NOMO-1 (cell line): Measurements from ENCODE around the gene PPP1R3C.
A peak's percentile ranks its signal among the peaks of the same experiment; 100 is the strongest.

Experiments
- DNase-seq, 2 experiments: peaks; one replicate each; lab custom pipeline; 2025; ENCODE audit not compliant: unreplicated experiment in 2 of 2; lab: John Stamatoyannopoulos, UW

PPP1R3C gene

DNA sequence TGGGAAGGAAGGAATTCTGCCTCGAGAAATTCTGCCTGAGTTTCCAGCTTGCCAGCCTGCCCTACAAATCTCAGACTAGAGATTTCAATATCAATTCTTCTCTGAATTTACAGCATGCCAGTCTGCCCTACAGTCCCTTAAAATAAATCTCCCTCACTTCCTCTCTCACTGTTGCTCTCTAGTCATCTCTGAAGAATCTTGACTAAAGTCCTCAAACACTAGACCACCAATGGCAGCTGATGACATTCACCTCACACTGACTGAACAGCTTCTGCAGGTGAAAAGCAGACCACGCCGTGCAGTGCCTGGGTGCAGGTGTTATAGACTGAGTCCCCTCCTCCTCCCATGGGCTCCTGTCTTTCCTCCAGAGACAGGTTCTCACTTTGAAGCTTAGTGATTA lies 30.4 kb downstream of the PPP1R3C start:
- DNase-seq = no peak

- DNase-seq = no peak
Measured at GRCh38 chr10:91601212-91601611, 31.7 kb downstream of the PPP1R3C start.

DNA sequence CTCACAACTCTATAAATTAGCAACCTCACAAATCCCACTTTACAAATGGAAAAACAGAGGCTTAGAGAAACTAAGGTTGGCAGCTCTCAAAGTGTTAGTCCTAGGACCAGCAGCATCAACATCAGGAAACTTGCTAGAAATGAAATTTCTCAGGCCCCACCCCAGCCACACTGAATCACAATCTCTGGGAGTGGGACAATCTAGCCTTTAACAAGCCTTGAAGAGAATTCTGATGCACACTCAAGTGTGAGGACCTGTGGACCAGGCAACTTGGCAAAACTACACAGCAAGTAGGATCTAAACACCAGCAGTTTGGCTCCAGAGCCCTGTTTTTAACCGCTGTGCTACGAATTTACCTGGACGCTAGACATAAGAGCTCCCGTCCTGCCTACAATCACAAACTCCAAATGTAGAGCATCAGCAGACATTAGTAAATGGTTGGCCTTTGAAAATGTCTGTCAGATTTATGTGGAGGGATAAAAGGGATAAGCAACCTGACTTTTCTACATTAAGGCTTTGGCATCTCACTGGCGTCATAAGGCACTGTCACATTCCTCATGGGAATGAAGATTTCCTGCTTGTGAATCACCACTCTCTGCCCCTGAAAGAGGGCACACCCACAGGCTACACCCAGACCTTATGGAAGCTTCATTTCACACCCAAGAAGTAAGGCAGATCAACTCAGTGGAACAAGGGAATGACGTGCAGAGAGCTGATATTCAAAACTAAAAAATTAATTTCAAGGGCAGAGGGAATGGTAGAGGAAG lies 34.5 kb downstream of the PPP1R3C start:
- DNase-seq = no peak

DNA sequence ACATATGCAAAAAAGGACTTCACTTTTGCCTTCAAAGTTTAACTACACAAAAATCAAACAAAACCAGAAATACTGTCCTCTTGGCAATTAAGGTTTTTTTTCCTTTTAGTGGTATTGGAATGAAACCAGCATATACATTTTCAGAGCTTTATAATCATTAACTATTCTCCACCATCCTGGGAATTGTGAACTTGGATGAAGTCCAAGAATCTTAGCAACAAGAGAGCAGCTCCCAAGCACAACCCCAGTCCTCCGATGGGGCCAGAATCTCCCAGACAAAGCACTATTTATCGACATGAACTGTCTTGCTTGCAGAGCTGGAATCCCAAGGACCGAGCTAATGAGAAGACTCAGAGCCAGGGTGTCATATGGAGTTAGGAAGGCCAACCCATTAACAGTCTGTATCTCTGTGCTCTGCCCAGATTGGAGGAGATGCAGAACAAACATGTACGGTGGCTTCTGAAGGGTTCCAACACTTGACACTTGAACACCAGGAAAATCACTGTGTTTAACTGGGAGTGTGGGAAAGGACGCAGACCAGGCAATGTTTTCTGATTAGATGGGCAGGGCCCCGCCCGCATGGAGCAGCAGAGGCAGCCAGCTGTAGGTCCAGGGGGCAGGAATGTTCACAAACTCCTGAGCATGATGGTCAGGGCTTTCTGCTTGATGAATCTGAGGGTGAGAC lies 35.5 kb downstream of the PPP1R3C start:
- no peak for DNase-seq

- DNase-seq = peak in 1 of 2 experiments; percentile 19
Measured at GRCh38 chr10:91596825-91597196, 36.1 kb downstream of the PPP1R3C start.

GRCh38 chr10:91593834-91594233 lies 39.0 kb downstream of the PPP1R3C start:
- no peak for DNase-seq

DNA sequence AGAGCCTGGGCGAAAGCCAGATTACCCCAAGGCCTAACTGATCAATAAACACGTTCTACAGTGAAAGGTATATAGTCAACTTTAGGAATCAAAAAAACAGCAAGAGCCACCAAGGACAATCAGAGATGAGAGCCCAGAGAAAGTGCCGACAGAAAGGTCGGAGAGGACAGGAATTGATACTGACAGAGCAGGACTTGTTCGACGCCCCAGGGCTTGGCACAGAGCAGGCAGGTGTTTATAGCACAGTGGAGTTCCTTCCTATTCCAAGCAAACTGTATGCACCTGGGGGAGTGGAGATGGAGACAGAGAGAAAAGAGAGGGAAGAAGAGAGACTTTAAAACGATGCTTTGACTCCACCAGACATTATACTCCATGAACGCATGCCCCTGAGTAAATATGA lies 39.5 kb downstream of the PPP1R3C start:
- DNase-seq = no peak

DNA sequence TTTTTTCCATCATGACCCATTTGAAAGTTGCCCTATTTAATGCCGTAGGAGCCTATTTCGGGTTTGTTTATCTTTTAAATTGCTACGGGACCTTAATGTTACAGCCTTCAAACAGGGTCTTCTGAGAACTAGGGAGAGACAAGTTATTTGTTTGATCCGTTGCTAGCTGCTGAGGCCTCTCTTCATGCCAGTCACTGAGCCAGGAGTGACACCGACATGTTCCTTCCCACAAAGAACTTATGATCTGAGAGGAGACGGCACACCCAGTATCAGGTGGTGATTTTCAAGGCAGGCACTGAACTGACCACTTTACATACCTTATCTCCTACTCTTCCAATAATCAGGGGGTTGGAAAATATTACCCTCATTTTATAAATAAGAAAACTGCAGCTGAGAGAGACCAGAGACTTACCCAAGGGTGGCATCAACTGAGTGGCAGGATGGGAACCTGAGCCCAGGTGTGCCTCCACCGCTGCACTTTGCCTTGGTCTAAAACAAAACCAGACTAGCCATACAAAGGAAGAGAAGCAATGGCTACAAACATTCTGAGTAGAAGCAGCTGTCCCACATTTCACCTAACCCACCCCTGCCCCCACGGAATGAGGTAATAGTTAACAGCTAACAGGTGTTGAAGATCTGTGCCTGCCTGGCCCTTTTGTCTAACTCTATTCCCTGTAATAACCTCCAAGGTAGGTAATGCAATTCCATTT lies 40.5 kb downstream of the PPP1R3C start:
- DNase-seq = no peak

DNA sequence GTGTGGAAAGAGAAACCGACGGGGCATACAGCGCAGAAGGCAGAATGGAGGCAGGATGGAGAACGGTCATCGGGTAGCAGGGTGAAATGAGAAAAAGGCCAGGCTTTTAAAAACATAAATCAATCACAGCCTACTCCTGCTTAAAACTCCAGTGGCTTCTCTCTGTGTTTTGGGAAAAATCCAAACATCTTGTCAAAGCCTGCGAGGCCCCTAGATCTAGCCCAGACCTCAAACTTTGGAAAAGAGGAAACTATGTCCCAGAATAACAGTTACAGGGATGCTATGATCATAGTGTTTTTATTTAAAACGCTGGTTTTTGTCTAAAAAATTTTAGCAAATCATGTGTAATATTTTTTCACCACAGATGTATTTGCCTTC lies 41.1 kb downstream of the PPP1R3C start:
- no peak for DNase-seq

DNA sequence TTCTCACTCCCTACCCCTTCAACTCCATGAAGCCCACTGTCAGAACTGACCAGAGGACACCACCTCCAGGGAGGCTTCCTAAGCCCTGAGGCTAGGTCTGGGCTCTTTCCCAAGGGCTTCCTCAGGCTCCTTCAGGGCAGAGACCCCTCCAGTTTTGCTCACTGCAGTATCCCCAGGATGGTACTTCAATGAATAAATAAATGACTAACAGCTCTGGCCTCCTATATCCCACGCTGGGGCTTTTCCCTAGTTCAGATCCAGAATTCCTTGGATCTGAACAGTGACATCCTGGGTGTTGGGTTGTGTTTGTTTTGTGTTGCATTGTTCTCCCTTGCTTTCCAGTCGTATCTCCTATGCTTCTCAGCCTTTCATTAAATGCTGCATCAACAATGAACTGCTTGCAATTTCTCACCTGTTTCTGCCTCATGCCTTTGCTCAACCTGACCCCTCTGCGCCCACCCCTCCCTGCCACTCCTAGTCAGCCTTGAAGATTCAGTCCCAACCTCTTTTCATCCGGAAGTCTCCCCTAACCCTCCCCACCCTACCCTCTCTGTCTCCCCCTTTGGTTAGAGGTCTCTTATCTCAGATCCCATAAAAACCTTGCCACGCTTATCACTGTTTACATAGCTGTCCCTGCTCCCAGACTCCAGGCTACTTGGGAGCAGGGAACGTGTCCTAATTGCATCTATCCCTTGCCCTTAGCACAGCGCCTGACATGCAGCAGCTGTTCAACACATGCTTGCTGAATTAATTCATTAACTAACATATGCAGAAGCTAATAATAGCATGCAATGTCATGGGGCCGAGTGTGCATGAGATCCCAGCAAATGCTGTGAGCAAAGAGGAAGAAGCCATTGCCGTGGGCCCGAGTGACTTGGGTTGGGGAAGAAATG lies 41.7 kb downstream of the PPP1R3C start:
- no peak for DNase-seq

DNA sequence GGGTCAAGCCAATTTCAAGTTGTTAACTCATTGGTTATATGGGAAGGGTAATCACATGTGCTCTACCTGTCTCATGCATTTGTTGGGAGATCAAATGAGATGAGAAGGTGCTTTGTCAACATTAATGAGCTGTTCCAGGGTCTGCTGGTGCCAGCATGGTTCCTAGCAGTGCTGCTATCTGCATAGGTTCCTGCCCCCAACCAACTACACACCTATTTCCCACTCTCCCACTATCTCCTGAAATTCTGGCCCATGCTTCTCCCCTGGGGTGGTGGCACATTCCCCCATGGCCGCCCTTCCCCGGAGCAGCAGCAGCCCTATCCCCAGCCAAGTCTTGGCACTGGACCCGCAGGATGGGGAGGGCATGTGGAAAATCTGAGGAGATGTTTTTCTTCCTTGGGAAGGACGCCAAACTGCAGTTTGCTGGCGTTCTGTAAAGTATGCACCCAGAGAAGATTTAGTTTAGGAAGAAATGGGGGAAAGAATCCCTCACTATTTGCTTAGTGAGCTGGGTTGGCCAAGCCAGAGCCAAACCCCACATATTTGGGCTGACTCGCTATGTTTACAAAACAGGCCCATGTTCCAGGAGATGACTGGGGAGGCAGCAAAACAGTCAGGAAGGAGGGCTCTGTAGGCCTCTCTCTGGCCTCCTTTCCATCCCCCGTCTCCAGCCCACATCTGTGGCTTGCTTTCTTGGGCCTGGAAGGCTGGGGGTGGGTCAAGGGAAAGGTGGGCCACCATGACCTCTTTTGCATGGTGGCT lies 42.5 kb downstream of the PPP1R3C start:
- no peak for DNase-seq

DNA sequence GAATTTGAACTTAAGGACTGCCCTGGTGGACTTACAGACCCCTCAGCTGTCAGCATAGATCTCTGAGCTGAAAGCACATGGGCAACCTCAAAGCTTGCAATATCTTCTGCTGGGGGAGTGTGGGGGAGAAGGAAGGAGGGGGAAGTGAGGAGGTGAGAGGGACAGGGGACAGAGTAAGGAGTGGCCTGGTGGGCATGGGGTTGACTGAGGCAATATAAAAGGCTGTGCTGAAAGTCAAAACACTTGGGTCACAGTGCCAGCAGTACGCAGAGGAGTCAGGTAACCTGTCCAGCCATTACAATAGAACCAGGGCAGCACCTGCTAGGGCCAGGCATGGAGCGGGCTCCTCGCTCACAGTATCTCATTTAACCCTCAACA lies 43.2 kb downstream of the PPP1R3C start:
- no peak for DNase-seq

- no peak for DNase-seq
Measured at GRCh38 chr10:91589015-91589657, 43.7 kb downstream of the PPP1R3C start.

DNA sequence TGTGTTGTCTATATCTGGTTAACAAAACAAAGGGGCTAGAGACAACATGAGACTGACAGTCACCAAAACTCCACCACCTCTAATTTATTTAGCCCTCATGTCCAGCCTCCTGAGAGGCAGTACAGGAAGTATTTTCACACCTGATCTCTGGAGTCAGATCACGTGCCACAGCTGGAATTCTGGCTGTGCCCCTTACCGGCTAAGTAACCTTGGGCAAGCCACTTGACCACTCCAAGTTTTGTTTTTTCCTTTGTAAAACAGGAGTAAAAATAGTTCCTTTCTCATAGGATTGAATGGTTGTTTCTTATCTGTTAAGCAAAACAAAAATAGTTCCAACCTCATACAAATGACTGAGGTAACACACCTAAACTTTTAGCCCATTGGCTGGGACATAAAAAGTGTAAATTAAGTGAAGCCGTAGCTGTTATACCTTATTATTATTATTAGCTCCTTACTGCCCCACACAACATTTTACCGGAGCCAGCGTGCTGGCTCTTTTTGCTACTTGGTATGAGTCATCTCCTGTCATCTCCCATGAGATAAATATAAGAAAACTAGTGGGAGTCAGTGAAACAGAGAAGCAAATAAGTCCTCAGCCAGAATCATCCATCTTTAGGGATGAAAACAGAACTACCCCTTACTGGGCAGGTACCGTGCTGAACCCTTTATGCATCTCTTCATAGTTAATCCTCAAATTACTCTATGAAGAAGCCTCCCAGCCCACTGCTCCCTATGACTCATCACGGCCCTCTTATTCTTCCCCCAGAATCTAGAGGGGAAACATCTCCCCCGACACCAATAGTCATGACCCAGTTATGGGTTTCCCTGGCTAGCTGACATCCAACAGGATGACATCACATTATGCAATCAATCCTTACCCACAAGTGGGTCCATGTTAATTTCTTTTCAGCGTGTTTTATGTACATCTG lies 44.9 kb downstream of the PPP1R3C start:
- DNase-seq = no peak

DNA sequence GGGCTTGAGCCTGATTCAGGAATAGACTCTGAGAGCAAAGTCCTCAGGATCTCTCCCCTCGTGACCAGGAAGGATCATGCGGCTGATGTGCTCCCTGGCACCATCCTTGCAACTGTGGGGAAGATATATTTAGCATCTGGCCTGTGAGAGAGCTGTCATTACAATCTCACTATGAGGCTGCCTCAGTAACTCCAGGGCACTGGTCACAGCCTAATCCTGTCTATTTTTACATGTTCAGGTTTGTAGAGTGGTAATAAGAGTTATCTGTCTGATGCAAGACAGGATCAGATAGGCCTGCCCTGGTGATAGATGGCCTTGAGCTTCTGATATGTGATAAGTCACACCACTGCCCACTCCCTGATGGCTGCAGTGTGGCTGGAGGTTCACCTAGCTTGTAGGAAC lies 50.7 kb downstream of the PPP1R3C start:
- DNase-seq = no peak

DNA sequence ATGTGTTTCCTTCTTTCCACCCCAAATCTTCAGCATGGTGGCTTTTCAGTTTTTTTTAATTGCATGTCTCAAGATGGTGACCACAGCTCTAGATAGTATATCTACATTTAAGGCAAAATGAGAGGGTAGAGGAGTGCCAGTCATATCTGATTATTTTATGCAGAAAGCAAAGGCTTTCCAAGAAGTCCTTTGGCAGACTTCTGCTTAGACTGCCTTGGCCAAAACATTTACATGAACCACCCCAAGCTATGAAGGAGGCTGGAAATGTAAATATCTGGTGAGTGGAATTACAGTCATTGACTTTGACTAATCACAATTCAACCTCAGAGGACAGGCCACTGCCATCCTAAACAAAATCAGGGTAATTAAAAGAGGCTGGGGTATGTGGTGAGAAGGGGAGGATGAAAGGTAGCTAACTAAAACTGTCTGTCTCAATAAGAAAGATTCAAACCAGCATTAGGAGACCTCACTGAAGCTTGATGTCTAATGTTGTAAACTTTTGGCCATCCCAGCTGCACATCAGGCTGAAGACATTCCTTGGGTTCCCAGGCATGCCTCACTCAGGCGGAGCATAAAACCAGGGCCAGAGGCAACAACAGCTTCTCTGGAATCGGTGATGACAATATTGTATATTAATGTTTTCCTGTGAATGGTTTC lies 53.4 kb downstream of the PPP1R3C start:
- no peak for DNase-seq
